Heart left ventricle (tissue), 13 donors: ENCODE measurements around the gene AEBP2.

Experiments
- CTCF ChIP-seq, 12 donors: fragments of 200-600 bp; sonication (generic) in 4 of 12; IDR thresholded peaks; one replicate each; pipeline versions ENCODE4 v1.5.0 to v1.8.0; 2018 to 2022; ENCODE audit warnings: antibody characterized with exemption in 12 of 12, mild to moderate bottlenecking in 5 of 12
- POLR2A ChIP-seq, 2 donors: fragments of 450-650 bp; IDR thresholded peaks; one replicate each; pipeline ENCODE4 v1.6.1; 2017; ENCODE audit warnings: antibody characterized with exemption in 2 of 2, mild to moderate bottlenecking in 2 of 2, moderate library complexity in 2 of 2
- donor health status: ischemic (EF 13 %, LVEDD 7.1; RV severe dilation, severe dysfunction).
- donor health status: DM: no; HTN: yes; CAD: no.
- donor health status: DM: no; HTN: no; CAD: no.
- donor health status: ischemic (EF 25% LVEDD 6.9; RV normal size, moderate dysfunction).
- donor health status: ischemic (EF 25% LVEDD 5.7; RV mildly dilated, moderate dysfunction).
- donor health status: ischemic (EF 35%, LVEDD 5.7; RV mildly dilated, moderate dysfunction).
- donor health status: nonischemic (EF 11% LVEDD 7.7; RV severe dilation, severe dysfunction).
- donor health status: DM: yes; HTN: yes; CAD: no.
- donor health status: PGD.
- donor health status: ischemic (EF 29% LVEDD 5.4; RV normal size, mild dysfunction).
- donor health status: nonischemic (EF 23%, LVEDD 6.1; RV moderate dilation, normal function).

GRCh38 chr12:19415563-19415962 lies 23.7 kb upstream of the AEBP2 start:
- TF ChIP-seq CTCF (IDR thresholded peaks at IDR 0.05) (no peak), POLR2A (IDR thresholded peaks at IDR 0.05) (no peak)
